Thyroid gland (tissue), 4 donors: ENCODE results near the gene CHPF.

Source experiments
- POLR2A ChIP-seq, 2 donors: fragments of 450-650 bp; IDR thresholded peaks; one replicate each; pipeline ENCODE4 v1.6.1; 2017; ENCODE audit warnings: antibody characterized with exemption in 2 of 2, mild to moderate bottlenecking in 2 of 2, moderate library complexity in 1 of 2
- TF ChIP-seq, protein P1 (sequence below), 6 experiments: fragments of 200-600 bp in 3 of 6; fragments of 450-650 bp in 3 of 6; sonication (generic) in 3 of 6; IDR thresholded peaks; one replicate each; pipeline ENCODE4 v1.5.1; 2016 to 2019; ENCODE audit warnings: antibody characterized with exemption in 6 of 6, mild to moderate bottlenecking in 2 of 6, inconsistent platforms in 1 of 6, moderate library complexity in 1 of 6

DNA sequence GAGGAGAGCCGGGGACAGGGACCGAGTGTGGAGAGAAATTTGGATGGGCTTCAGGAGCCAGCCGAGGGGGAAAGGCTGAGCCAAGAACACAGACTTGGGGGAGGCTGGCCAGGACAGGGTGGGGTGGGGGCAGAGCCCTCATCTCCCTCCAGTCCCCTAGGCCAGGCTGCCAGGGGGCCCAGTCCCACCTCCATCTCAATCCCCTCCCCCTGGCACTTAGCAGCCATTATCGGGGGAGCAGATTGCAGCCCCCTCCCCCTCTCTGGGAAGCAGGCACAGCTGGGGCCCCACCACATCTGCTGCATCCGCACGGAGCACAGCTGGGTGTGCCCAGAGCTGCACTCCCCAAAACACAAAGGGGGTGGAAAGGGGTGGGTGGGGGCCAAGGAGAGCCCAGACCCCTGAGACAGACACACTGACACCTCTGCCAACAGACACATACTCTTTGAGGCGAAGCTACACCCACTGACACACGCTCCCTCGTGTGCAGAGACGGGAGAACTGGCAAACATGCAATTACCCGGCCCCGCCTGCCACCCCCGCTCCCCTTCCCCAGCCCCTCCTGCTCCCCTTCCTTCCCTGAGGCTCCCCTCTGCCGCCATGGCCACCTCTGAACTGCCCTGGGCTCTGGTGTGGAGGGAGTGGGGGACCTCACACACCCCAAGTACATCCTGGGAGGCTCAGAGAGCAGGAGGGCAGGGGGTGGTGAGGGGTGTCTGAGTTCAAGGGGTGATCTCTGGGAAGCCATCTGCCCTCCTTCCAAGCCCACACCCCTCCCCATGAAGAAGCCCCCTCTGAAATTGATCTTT lies 34.4 kb downstream of the CHPF start:
- TF ChIP-seq, protein P1, sequence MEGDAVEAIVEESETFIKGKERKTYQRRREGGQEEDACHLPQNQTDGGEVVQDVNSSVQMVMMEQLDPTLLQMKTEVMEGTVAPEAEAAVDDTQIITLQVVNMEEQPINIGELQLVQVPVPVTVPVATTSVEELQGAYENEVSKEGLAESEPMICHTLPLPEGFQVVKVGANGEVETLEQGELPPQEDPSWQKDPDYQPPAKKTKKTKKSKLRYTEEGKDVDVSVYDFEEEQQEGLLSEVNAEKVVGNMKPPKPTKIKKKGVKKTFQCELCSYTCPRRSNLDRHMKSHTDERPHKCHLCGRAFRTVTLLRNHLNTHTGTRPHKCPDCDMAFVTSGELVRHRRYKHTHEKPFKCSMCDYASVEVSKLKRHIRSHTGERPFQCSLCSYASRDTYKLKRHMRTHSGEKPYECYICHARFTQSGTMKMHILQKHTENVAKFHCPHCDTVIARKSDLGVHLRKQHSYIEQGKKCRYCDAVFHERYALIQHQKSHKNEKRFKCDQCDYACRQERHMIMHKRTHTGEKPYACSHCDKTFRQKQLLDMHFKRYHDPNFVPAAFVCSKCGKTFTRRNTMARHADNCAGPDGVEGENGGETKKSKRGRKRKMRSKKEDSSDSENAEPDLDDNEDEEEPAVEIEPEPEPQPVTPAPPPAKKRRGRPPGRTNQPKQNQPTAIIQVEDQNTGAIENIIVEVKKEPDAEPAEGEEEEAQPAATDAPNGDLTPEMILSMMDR (IDR thresholded peaks at IDR 0.05), result no peak
- no peak for TF ChIP-seq POLR2A (IDR thresholded peaks at IDR 0.05)
